Esophagus muscularis mucosa (tissue), 3 donors: ENCODE data around the gene CD151.

Experiments
- CTCF ChIP-seq, 3 experiments: fragments of 200-600 bp in 2 of 3; fragments of 450-650 bp in 1 of 3; sonication (generic) in 2 of 3; IDR thresholded peaks; one replicate each; pipeline ENCODE4 v1.5.1; 2017 to 2019; ENCODE audit warnings: antibody characterized with exemption in 3 of 3, mild to moderate bottlenecking in 2 of 3, moderate library complexity in 1 of 3
- POLR2A ChIP-seq: fragments of 450-650 bp; IDR thresholded peaks from one replicate; pipeline ENCODE4 v1.6.1; 2017; ENCODE audit warnings: antibody characterized with exemption, moderate library complexity, mild to moderate bottlenecking, low read depth
- POLR2AphosphoS5 ChIP-seq, 2 donors: sonication (generic); formaldehyde crosslinking; IDR thresholded peaks; one replicate each; pipeline ENCODE4 v1.6.1; 2017; ENCODE audit warnings: antibody characterized with exemption in 2 of 2

- TF ChIP-seq CTCF (IDR thresholded peaks at IDR 0.05) (no peak), POLR2AphosphoS5 (IDR thresholded peaks at IDR 0.05) (no peak), POLR2A (no peak)
Measured at GRCh38 chr11:824942-825341, 7.8 kb upstream of the CD151 start.
